Hematopoietic multipotent progenitor cell treated with erythropoietin and hydrocortisone succinate and interleukin-3 and kit ligand, for 8 days (in vitro differentiated cells): ENCODE results near the gene KCNMA1.

Experiments
- DNase-seq: peaks from one replicate; pipeline ENCODE4 v3.0.0-alpha.2; 2015

KCNMA1 gene

DNA sequence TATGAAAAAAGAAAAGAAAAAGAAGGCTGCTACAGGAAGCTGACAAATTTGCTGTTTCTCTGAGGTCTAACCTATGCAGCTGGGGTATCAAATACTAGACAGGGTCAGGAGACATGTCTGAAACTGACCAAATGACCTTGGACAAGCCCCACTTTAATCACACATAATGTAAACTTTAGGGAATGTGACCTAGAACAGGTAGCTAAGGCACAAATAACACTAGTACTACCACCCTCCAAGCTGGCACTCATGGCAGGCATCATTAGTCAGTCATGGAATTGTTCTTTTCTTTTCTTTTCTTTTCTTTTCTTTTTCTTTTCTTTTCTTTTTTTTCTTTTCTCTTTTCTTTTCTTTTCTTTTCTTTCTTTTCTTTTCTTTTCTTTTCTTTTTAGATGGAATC, 250.4 kb downstream of the KCNMA1 start:
- no peak for DNase-seq

GRCh38 chr10:77386838-77387237, 250.8 kb downstream of the KCNMA1 start:
- DNase-seq = no peak

- no peak for DNase-seq
Measured at GRCh38 chr10:77386365-77386764, 251.2 kb downstream of the KCNMA1 start.

DNA sequence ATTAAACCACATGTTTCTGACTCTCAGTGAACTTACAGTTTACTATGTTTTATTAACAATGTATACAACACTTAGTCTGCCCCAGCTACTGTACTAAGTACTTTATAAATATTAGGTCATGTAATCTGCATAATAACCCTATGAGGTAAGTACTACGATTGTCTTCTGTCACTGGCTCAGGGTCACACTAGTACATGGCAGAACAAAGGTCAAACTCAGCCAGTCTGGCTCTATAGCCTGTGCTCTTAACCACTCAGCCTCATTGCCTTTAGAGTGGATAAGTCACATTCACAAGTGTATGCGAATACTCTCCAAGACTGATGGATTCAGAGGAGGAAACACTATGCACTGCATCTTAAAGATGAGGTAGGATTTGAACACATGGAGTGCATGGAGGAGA, 252.3 kb downstream of the KCNMA1 start:
- DNase-seq = no peak

- DNase-seq = no peak
Measured at GRCh38 chr10:77383861-77384553, 253.6 kb downstream of the KCNMA1 start.

- no peak for DNase-seq
Measured at GRCh38 chr10:77381750-77382149, 255.9 kb downstream of the KCNMA1 start.

GRCh38 chr10:77380723-77381122, 256.9 kb downstream of the KCNMA1 start:
- no peak for DNase-seq

GRCh38 chr10:77380191-77380590, 257.4 kb downstream of the KCNMA1 start:
- no peak for DNase-seq

DNA sequence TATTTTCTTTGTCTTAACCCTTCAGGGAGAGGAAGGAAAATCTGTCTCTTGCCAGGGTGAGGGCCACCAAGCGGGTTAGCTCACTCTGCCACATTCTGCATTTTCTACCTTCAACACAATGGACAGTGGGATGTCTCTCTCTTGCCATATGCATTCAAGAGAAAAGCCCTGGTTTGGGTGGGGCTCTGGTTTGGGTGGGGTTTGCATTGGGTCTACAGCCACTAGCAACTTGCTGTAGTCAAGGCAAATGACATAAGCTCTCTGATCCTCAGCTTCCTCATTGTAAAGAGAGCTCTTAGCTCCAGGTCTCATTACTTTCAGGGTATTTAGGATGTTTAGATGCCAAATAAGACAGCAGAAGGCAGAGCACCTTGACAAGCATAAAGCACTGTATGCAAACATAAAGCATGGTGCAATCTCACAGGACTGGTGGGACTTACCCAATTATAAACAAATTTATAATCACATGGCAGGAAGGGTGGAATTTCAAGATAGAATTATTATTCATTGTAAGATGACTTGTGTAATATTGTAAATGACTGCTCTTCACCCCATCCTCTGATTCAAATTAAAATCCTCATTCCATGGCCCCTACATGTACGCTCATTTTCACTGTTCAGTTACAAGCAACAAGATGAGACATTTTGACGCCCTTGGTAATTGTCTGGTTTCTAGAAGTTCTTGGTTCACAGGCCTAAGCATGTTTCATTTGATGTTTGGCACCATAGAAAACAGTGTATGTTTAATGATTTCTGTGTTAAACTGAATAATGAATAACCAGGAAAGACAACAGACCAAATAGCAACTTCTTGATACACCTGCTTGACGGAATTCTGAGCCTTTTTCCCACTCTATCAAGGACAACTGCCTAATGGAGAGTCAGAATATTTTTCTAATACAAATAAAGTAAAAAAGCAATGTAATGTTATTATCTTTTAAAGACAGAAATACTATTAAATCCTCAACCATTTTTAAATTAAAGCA, 258.9 kb downstream of the KCNMA1 start:
- no peak for DNase-seq

GRCh38 chr10:77377678-77378352, 259.8 kb downstream of the KCNMA1 start:
- no peak for DNase-seq

GRCh38 chr10:77377034-77377433, 260.6 kb downstream of the KCNMA1 start:
- no peak for DNase-seq

DNA sequence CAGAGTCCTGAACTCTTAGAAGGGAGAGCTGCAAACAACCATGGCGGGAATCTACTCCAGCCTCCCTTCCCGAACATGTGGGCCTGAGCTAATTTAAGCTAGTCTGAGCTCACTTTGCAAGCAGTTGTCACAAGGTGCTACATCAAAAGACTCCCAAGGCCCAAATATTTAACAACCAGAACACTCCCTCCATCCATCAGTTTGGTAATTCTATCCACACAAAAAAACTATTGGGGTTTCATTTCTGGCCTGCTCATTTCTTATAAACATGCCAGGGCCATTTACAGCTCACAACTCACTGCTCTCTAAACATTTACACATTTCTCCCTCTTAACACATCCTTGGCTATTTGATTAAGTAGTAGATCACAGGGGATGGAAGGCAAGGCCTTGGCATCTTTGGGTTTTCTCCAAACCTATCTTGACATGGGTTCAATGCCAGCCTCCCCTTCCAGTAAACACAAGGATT, 263.4 kb downstream of the KCNMA1 start:
- no peak for DNase-seq

GRCh38 chr10:77371848-77372799, 265.5 kb downstream of the KCNMA1 start:
- no peak for DNase-seq

DNA sequence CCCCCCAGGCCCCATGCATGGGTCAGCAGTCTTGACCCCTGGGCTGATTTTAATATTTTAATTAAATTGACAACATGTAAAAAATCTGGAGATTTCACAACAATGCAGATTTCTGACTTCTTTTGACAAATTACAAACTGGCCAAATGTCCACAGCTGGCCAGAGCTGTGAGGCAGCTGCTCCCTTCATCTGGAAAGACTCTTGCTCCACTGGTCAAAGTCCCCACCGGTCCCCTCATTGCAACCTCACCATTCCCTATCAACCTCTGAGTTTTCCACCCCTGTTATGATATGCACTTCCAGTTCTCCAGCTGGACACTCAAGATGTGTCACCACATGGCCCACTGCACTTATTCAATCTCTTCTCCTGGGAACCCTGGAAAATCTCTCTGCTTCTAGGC, 266.2 kb downstream of the KCNMA1 start:
- no peak for DNase-seq

GRCh38 chr10:77368006-77368405, 269.6 kb downstream of the KCNMA1 start:
- no peak for DNase-seq

DNA sequence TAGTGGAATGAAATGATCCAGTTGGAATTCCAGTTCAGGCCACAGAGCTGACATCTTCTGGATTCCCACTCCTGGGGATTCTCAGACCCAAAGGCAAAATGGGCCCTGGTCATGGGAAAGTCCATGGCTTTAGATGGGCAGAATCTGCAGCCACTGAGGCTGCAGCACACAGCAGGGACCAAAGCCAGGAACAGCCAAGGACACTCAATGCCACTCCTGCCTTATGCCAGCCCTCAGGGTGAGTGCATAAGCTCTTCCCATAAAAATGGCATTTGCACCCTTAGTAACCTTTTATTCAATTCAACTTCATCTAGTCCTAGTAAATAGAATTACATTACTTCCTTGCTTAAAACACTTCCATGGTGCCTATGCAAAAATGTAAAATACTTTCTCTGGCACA, 274.4 kb downstream of the KCNMA1 start:
- no peak for DNase-seq

DNA sequence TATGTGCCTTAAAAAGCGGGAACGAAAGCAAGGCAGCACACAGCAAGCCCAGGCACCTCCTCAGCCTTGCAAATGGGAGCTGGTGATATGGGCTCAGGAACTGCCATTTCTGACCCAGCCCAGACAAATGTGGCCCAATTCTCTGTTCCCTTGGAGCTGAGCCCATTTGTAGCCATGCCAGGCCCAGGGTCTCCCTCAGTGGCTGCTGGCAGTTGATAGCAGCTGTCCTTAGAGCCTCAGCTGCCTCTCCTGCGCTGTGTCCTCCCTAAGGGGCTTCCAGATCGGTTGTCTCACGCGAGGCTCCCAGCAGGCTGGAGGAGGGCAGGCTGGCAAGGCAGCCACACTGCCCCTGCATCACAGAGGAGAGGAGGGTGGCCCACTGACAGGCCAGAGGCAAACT, 275.8 kb downstream of the KCNMA1 start:
- DNase-seq = no peak

DNA sequence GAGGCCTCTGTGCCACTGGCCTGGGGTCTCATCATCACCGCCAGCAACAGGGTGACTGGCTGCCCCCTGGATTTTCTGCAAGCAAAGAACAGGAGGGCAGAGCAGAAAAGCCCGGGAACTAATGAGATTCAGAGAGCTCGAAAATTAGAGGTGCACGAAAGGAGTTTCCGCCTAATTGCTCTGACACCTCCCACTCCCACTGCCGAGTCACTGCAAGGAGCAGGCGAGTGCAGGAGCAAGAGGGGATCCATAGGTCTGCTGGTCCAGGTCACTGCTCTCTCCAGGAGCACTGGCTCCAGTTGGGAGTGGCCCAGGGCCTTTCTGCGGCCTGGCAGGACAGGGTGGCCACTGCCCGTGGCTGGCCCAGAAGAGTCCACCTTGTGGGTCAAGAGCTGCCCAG, 276.2 kb downstream of the KCNMA1 start:
- no peak for DNase-seq

DNA sequence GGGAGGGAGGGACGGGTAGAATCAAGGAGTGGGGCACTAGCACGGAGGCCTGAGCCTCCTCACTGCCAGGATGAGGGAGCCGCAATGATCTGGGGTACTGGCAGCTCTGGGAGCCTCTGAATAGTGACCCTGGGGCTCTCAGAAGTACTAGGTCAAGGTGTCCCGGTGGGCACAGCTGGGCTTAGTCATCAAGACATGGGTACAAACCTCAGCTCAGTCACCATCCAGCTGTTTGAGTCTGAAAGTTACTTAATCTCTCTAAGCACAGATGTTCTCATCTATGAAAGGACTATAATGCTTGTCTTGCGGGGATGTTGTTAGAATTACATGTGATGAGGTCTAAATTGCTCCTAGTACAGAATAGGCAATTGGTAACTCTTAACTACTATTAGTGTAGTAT, 276.8 kb downstream of the KCNMA1 start:
- no peak for DNase-seq

DNA sequence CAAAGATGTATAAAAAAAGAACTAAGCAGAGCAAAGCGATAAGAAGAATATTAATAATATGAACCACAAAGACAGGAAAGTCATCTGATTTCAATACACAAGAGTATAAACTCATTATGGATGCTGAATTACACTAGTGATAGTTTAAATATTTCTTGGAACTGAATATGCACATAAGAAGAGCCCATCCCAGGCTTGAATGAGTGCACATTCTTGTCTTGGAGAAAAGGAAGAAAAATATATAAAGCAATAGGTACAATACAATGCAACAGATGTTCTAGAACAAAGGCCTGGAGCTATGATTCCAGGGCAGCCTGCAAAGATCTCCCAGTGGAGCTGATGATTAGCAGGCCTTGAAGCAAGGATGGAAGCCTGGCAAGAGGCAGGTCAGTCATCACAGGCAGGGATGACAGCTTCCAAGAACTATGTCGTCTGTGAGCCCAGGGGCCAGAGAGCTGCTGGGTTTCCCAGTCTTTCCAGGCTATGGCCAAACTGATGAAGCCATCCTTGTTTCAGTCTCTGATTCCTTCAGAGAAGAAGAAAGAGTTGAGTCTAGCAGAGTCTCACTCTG, 277.6 kb downstream of the KCNMA1 start:
- no peak for DNase-seq

GRCh38 chr10:77359287-77359691, 278.3 kb downstream of the KCNMA1 start:
- DNase-seq = no peak

- DNase-seq = no peak
Measured at GRCh38 chr10:77358656-77359055, 279.0 kb downstream of the KCNMA1 start.
